Astrocyte (in vitro differentiated cells and primary cell): Measurements from ENCODE around the gene QRFP.

ENCODE experiments used
- CTCF ChIP-seq: IDR thresholded peaks from 2 replicates; pipeline ENCODE4 v1.5.1; 2011; ENCODE audit warnings: low read depth, mild to moderate bottlenecking, inconsistent platforms, low read length, moderate library complexity; ENCODE audit not compliant: insufficient read depth
- EZH2 ChIP-seq: IDR thresholded peaks from 2 replicates; pipeline ENCODE4 v1.6.1; 2012; ENCODE audit warnings: mild to moderate bottlenecking, low read length, inconsistent platforms; ENCODE audit not compliant: insufficient read depth

- TF ChIP-seq CTCF (no peak), EZH2 (no peak)
Observed at GRCh38 chr9:130846487-130847305, 49.9 kb downstream of the QRFP start.
